ENCODE measurements around the gene FCER1A.
"Not testable (repeated sequence)": the region's sequence is repeated elsewhere in the genome, so short reads cannot be mapped to it uniquely, and the experiment has no call there.

Gene FCER1A

GRCh38 chr1:159342761-159343425 is 40.8 kb downstream of the FCER1A start:
- no peak for DNase-seq (ENCODE audit: low read depth)
- no peak for TF ChIP-seq CTCF (conservative IDR thresholded peaks at IDR 0.05; ENCODE audit: low read depth, low read length)

GRCh38 chr1:159349374-159349773 is 47.2 kb downstream of the FCER1A start:
- not testable (repeated sequence) for H3K4me3 ChIP-seq (ENCODE audit: low read depth, low read length); DNase-seq (ENCODE audit: low read depth)

More at GRCh38 chr1:159342761-159343425, 40.8 kb downstream of the FCER1A start:
- no peak overlapping the region for H3K4me3 ChIP-seq (ENCODE audit: low read depth, low read length)

- no peak for DNase-seq (ENCODE audit: low read depth)
- H3K4me3 ChIP-seq (ENCODE audit: low read depth, low read length): no peak overlapping the region
- no peak for TF ChIP-seq CTCF (conservative IDR thresholded peaks at IDR 0.05; ENCODE audit: low read depth, low read length)
Measured at GRCh38 chr1:159352436-159352835, 50.3 kb downstream of the FCER1A start.
